GM21526 (cell line): ENCODE results near the gene KCNA5.

Experiments used
- ATAC-seq: cut with Tn5 transposase; IDR thresholded peaks from one replicate; pipeline ENCODE4 v1.9.1; 2021; ENCODE audit warnings: moderate library complexity; ENCODE audit not compliant: unreplicated experiment, low FRiP score

Gene KCNA5

DNA sequence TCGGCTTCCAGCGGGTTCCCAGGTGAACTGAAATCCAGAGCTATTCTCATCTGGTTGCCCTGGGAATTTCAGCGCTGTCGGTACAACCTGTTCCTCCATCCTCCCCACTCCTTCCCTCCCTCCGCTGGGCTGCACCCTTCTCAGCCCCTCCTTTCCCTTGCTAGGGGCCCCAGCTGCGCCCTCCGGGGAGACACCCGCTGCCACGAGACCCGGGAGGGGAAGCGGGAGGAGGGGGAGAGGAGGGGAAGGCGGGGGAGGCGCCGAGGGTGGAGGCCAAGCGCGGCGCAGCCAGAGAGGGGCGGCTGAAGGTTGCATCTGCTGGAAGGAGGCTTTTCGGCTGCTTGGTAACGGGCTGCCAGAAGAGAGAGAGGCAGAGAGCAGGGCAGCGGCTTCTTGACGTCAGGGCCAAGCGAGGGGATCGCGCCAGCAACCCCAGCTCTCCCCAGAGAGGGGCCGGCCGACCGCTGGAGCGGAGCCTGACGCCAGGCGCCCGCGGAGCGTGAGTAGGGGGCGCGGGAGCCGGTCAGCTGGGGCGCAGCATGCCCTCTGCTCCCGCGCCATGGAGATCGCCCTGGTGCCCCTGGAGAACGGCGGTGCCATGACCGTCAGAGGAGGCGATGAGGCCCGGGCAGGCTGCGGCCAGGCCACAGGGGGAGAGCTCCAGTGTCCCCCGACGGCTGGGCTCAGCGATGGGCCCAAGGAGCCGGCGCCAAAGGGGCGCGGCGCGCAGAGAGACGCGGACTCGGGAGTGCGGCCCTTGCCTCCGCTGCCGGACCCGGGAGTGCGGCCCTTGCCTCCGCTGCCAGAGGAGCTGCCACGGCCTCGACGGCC lies at the start of gene KCNA5:
TSS of gene KCNA5 (plus strand) at position 291 of the 831 bp plus-strand sequence. CDS start at position 560, 269 bp downstream.
- ATAC-seq: no peak

DNA sequence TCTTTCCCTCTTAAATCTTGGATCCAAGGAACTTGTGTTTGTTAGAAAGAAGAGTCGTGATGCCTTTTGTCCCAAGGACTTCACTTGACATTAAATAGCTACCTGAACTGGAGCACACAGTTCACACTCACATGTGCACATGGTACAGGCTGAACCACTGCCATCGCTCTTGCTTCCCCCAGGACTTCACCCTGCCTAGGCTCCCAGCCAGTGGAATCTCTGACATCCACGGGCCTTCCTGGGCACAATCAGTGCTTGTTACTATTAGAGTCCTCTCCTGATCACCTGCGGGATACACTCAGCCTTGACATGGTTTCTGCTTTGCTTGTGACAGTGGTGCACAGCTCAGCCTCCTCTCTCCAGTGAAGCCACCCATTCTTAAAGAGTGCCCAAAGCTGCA lies 49.1 kb upstream of the KCNA5 start:
- ATAC-seq: no peak

GRCh38 chr12:4996714-4997113 lies 47.0 kb upstream of the KCNA5 start:
- no peak for ATAC-seq

- no peak for ATAC-seq
Measured at GRCh38 chr12:4997939-4998338, 45.7 kb upstream of the KCNA5 start.

DNA sequence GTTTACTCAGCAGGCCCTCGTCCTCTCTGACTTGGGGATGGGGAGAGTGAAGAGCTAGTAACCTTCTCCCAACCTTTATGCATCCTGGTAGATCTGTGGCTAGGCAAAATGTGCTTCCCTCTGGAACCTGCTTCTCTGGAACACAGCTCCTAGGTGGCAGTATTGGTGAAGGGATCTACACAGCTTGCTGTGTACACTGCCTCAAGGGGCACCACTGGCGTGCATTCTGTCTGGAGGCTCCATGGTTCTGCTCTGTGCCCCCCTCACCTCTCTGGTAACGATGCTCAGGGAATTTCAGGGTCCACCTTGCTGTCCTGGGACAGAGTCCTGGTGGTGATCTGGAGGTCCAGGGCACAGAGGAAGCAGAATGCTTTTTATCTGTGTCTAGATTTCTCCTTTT lies 43.5 kb upstream of the KCNA5 start:
- ATAC-seq: no peak

GRCh38 chr12:5000658-5001385 lies 42.9 kb upstream of the KCNA5 start:
- ATAC-seq: no peak

GRCh38 chr12:5003025-5003666 lies 40.5 kb upstream of the KCNA5 start:
- peak; percentile 53 for ATAC-seq

DNA sequence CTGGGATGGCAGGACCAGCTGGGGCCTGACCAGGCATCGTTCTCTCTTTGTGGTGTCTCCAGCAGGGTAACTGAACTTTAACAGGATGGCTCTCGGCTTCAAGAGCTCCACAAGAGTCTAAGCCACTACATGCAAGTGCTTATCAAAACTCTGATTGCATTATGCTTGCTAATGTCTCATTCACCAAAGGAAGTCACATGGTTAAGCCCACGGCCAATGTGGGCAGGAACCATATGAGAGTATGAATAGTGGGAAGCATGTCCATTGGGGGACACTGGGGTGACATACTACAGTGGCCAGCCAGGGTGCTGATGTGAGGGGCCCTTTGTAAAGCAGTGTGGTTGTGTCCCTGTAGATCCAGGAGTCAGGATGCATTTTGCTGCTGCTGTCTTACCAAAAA lies 35.0 kb upstream of the KCNA5 start:
- no peak for ATAC-seq

DNA sequence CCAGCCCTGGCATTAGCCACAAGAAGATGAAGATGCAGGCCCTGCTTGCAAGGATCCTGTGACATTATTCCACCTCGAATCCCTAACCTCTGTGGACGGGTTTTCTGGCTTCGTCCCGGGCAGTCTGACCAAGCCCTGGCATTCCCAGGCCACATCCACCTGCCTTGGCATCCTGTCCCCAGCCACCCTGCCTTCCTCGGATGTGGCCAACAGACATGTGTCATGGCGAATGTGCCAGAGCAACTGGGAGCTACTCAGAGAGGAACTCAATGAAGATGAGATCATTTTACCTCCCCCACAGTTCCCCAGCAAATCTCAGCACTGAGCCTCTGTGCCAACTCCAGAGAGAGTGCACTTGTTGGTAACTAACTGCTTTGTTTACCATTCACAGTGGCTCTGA lies 33.5 kb upstream of the KCNA5 start:
- ATAC-seq: no peak

GRCh38 chr12:5012337-5012736 lies 31.3 kb upstream of the KCNA5 start:
- no peak for ATAC-seq

DNA sequence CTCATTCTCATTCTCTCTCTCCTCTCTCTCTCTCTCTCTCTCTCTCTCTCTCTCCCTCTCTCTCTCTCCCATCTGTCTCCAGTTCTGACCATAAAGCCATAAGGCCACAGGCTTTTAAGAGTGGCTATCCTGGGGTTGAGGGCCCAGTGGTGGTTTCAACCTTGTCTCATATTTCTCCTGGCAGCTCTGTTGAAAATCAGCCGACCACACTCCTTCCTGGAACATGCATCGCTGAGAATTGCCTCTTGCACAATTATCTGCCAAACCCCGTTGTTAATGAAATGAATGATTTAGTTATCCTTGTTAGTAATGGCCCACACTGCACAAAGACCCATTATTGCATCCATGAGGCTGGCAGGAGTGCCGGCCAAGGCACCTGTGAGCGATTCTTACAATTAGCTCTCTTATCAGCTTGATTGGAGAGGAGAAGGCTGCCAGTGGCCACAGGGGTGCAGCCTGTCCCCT lies 30.4 kb upstream of the KCNA5 start:
- no peak for ATAC-seq

DNA sequence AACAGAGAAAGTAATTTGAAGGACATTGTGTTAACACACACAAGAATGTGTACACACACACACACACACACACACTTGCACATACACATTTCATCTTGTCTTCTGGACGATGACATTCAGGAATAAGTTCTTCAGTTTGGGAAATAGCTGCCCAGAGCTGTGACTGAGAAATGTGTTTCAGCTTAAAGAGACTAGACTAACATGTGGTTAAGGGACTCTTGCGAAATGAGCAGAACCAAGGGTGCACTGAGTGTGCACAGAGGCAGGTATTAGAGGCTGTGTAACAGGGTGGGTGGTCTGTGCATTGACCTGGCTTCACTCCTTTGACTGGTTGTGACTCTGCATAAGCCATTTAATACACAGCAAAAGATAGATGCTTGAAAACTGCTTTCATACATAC lies 29.4 kb upstream of the KCNA5 start:
- ATAC-seq: no peak

DNA sequence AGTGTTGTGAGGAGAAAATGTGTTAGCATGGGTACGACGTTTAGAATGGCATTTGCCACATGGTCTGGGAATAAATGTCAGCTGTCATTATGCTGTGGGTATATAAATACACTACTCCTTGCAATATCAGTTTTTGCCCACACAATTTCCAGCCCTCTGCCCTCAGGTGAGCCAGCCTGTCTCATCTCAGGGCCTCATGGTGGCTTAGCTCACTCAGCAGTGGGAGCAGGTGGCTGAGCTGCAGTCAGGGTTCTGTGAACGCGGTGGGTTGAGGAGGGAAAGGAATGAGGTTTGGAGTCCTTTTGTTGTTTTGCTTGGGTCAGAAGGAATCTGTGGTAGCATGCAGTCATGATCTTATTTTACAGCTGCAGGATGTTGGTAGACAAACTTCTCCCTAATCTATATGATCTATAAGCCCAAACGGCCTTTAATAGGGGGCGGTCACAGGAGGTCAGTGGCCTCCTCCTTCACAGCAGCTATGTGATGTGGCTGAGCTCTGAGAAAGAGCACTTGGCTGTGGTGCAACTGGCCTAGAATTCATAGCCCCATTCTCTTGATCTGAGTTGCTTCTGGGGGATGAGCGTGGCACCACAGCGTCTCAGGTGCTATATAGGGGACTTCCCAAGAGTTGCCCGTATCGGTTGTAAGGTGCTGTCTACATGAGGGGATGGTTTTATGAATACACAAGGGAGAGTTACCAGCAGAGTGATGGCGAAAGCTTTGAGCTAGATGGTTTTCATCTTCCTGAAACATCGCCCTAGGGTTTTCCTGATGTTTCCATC lies 27.8 kb upstream of the KCNA5 start:
- no peak for ATAC-seq

- no peak for ATAC-seq
Measured at GRCh38 chr12:5016526-5016925, 27.2 kb upstream of the KCNA5 start.

DNA sequence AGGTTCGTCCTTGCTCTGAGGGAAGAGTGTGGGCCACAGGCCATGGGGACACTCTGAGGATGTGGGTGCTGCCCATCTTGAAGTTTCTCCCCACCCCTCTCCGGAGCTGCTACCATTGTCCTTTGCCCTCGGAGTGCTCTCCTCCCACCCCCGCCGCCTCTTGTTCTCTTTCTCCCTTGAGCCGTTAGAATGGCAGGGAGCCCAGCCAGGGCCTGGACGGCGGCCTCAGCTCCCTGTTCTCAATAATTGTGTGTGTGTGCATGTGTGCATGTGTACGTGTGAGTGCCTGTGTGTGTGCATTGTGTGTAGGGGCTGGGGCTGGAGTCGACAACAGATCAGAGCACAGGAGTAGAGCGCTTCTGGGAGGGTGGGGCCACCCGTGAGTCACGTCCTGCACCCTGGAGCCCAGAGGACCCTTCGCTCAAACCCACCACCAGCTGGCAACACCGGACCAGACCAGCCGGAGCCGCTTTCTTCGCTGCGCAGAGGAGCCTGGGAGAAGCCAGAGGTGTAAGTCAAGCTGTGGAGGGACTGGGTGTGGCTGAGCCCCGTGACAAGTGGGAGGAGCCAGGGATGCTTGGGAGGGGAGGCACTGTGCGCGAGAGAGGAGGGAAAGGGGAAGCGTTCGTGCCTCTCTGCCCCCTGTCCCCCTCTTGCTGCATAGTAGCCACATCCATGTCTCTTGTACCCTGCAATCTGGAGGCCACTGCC lies 25.9 kb upstream of the KCNA5 start:
- no peak for ATAC-seq

- no peak for ATAC-seq
Measured at GRCh38 chr12:5018677-5019076, 25.0 kb upstream of the KCNA5 start.

GRCh38 chr12:5022025-5022424 lies 21.7 kb upstream of the KCNA5 start:
- ATAC-seq: no peak

GRCh38 chr12:5022465-5023061 lies 21.1 kb upstream of the KCNA5 start:
- ATAC-seq: no peak

GRCh38 chr12:5023842-5024241 lies 19.8 kb upstream of the KCNA5 start:
- no peak for ATAC-seq
